ENCODE measurements around the gene DHX58.

The DHX58 gene

GRCh38 chr17:42060231-42060630, 52.3 kb downstream of the DHX58 start (continued):
- TF ChIP-seq ZNF280D (tag by site-specific recombination; IDR thresholded peaks at IDR 0.05), result no peak
- no peak for TF ChIP-seq BCL11B (tag by site-specific recombination; IDR thresholded peaks at IDR 0.05; ENCODE audit: low read depth)
- no peak for TF ChIP-seq ZBTB21 (tag by site-specific recombination; IDR thresholded peaks at IDR 0.05)
- TF ChIP-seq ZXDB (tag by site-specific recombination; IDR thresholded peaks at IDR 0.05), result no peak
- TF ChIP-seq ZNF830 (tag by site-specific recombination; IDR thresholded peaks at IDR 0.05; ENCODE audit: low read depth), result no peak
- no peak for TF ChIP-seq ZNF140 (tag by site-specific recombination; IDR thresholded peaks at IDR 0.05)
- TF ChIP-seq ZNF121 (tag by site-specific recombination; IDR thresholded peaks at IDR 0.05), result no peak

GRCh38 chr17:42059815-42060214, 52.7 kb downstream of the DHX58 start:
- POLR2A ChIA-PET, result no interaction called here
- Histone ChIP-seq H3K36me3 (ENCODE audit: control insufficient read depth in 2 of 2, insufficient read depth in 1 of 2, low read length in 2 of 2) (no peaks in the 10 kb centered on the region), H3K4me1 (ENCODE audit: control insufficient read depth, insufficient read depth, low read length) (no peaks in the 10 kb centered on the region), H3K27ac (ENCODE audit: extremely low read depth, low read depth, low read length) (no peak overlapping the region), H3K4me3 (ENCODE audit: low read depth, low read length) (no peak overlapping the region), H3K9me3 (ENCODE audit: control insufficient read depth, insufficient read depth, low read depth, low read length) (no peaks in the 10 kb centered on the region)
- CTCF ChIA-PET, result interaction anchor here (0.5 to 6.5 kb wide), 3 partner anchors 7 to 42 kb away, joined by 3 to 49 read pairs (median 3); no protein-coding TSS in a partner anchor
- TF ChIP-seq ZNF843 (tag by site-specific recombination; IDR thresholded peaks at IDR 0.05) (no peak), ATF2 (tag by site-specific recombination; IDR thresholded peaks at IDR 0.05; ENCODE audit: low read depth) (no peak), KLF9 (tag by site-specific recombination; IDR thresholded peaks at IDR 0.05; ENCODE audit: low read depth) (no peak), ZBTB11 (tag by site-specific recombination; conservative IDR thresholded peaks at IDR 0.05; ENCODE audit: low read depth) (no peak), ZNF677 (tag by site-specific recombination; IDR thresholded peaks at IDR 0.05) (no peak), ZNF473 (tag by site-specific recombination; IDR thresholded peaks at IDR 0.05) (no peak), ZNF791 (tag by site-specific recombination; IDR thresholded peaks at IDR 0.05) (no peak), GLIS1 (tag by site-specific recombination; IDR thresholded peaks at IDR 0.05) (no peak), SP7 (tag by site-specific recombination; IDR thresholded peaks at IDR 0.05) (no peak), GFI1B (tag by site-specific recombination; IDR thresholded peaks at IDR 0.05) (no peak), ZBTB44 (tag by site-specific recombination; IDR thresholded peaks at IDR 0.05) (no peak), ZBTB26 (tag by site-specific recombination; optimal IDR thresholded peaks at IDR 0.05) (no peak), ZNF530 (tag by site-specific recombination; IDR thresholded peaks at IDR 0.05; ENCODE audit: low read depth) (no peak), SETDB1 (IDR thresholded peaks at IDR 0.05; ENCODE audit: insufficient read length, low read length) (no peak), GLIS2 (tag by site-specific recombination; IDR thresholded peaks at IDR 0.05) (no peak), ZNF580 (tag by site-specific recombination; IDR thresholded peaks at IDR 0.05) (no peak)
